NCI-H1694 treated with DMSO at 0.1 percent for 48 hours (cell line): ENCODE measurements around the gene SLC4A1AP.
"Not testable (repeated sequence)": the region's sequence is repeated elsewhere in the genome, so short reads cannot be mapped to it uniquely, and the experiment has no call there.

ENCODE experiments used
- DNase-seq: peaks from one replicate; lab custom pipeline; 2025; lab: John Stamatoyannopoulos, UW

The SLC4A1AP gene

GRCh38 chr2:27651056-27651455 lies 12.6 kb upstream of the SLC4A1AP start:
- DNase-seq, result no peak

GRCh38 chr2:27652341-27652740 lies 11.3 kb upstream of the SLC4A1AP start:
- no peak for DNase-seq

GRCh38 chr2:27652790-27653189 lies 10.9 kb upstream of the SLC4A1AP start:
- no peak for DNase-seq

GRCh38 chr2:27653397-27653796 lies 10.3 kb upstream of the SLC4A1AP start:
- DNase-seq, result no peak

- DNase-seq, result no peak
Observed at GRCh38 chr2:27655155-27655951, 8.3 kb upstream of the SLC4A1AP start.

GRCh38 chr2:27661371-27661770 lies 2.3 kb upstream of the SLC4A1AP start:
- no peak for DNase-seq

- no peak for DNase-seq
Observed at GRCh38 chr2:27664154-27664574, 475 bp downstream of the SLC4A1AP start.

GRCh38 chr2:27664622-27665363 lies 1.1 kb downstream of the SLC4A1AP start:
- no peak for DNase-seq

GRCh38 chr2:27667446-27667845 lies 3.8 kb downstream of the SLC4A1AP start:
- DNase-seq, result no peak

GRCh38 chr2:27671235-27671634 lies 7.5 kb downstream of the SLC4A1AP start:
- DNase-seq, result no peak

GRCh38 chr2:27672723-27673486 lies 9.2 kb downstream of the SLC4A1AP start:
- no peak for DNase-seq

- DNase-seq, result no peak
Observed at GRCh38 chr2:27680571-27680970, 16.9 kb downstream of the SLC4A1AP start.

GRCh38 chr2:27681841-27682240 lies 18.2 kb downstream of the SLC4A1AP start:
- DNase-seq, result no peak

GRCh38 chr2:27682334-27682771 lies 18.7 kb downstream of the SLC4A1AP start:
- DNase-seq, result not testable (repeated sequence)

GRCh38 chr2:27683390-27684071 lies 19.8 kb downstream of the SLC4A1AP start:
- peak; percentile 94 for DNase-seq

GRCh38 chr2:27685006-27685405 lies 21.3 kb downstream of the SLC4A1AP start:
- DNase-seq, result not testable (repeated sequence)

- no peak for DNase-seq
Observed at GRCh38 chr2:27685577-27685976, 21.9 kb downstream of the SLC4A1AP start.

- DNase-seq, result no peak
Observed at GRCh38 chr2:27687232-27687631, 23.5 kb downstream of the SLC4A1AP start.

- DNase-seq, result no peak
Observed at GRCh38 chr2:27689424-27689823, 25.7 kb downstream of the SLC4A1AP start.

GRCh38 chr2:27690052-27690451 lies 26.4 kb downstream of the SLC4A1AP start:
- no peak for DNase-seq

GRCh38 chr2:27697660-27698059 lies 34.0 kb downstream of the SLC4A1AP start:
- no peak for DNase-seq

- no peak for DNase-seq
Observed at GRCh38 chr2:27701676-27702075, 38.0 kb downstream of the SLC4A1AP start.
